HG03064 (cell line): ENCODE measurements around the gene SLC5A10.
"Not testable (repeated sequence)": the region's sequence is repeated elsewhere in the genome, so short reads cannot be mapped to it uniquely, and the experiment has no call there.

Source experiments
- ATAC-seq: cut with Tn5 transposase; IDR thresholded peaks from one replicate; pipeline ENCODE4 v1.9.1; 2021; ENCODE audit warnings: low read depth; ENCODE audit not compliant: unreplicated experiment

Gene SLC5A10

DNA sequence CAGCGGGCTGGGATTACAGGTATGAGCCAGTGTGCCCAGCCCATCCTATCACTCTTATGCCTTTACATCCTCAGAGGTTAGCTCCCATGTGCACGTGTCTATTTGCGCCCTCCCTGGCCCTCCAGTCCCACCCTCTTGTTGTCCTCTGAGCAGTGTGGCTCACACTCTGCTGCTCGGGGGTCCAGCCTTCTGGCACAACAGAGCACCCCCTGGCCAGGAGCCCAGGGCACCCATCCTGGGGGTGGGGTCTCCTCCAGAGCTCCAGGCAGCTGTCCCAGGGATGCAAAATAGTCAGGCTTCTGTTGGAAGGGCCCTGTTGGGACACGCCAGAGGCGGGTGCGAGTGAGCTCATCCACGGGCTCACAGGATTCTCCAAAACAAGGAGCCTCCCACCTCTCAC lies 64.3 kb downstream of the SLC5A10 start:
- no peak for ATAC-seq

DNA sequence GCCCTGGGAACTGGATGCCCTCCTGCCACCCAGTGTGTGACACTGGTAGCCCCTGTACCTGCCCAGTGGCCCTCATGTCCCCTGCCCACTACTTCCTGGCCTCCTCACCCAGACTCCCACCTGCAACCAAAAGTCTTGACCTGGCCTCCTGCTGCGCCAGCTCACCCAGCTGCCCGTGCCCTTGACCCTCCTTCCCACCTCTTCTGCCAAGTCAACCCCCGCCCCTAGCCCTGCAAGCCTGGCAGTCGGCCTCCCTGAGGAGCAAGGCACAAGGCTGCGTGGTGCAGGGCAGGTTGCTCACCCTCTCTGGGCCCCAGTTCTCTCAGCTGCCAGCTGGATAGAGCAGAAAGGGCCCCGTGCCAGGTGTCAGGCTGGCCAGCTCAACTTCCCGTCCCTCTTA lies 64.9 kb downstream of the SLC5A10 start:
- no peak for ATAC-seq

DNA sequence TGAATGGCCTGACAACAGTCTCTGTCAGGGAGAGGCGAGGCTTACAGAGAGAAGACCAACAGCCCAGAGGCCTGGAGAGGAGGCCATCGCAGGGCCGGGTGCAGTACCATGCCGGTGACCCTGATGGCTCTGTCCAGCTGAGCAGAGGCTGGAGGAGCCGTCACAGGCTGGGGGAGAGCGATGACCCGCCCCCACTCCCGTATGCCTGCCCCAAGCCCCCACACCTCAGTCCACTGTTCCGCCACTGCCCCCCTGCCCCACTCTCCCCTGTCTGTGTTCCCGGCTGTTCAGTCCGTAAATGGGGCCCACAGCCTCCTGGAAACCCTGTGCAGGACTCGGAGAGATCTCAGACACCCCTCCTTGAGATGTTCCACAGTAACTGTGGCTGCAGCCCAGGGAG lies 65.4 kb downstream of the SLC5A10 start:
- ATAC-seq = no peak

DNA sequence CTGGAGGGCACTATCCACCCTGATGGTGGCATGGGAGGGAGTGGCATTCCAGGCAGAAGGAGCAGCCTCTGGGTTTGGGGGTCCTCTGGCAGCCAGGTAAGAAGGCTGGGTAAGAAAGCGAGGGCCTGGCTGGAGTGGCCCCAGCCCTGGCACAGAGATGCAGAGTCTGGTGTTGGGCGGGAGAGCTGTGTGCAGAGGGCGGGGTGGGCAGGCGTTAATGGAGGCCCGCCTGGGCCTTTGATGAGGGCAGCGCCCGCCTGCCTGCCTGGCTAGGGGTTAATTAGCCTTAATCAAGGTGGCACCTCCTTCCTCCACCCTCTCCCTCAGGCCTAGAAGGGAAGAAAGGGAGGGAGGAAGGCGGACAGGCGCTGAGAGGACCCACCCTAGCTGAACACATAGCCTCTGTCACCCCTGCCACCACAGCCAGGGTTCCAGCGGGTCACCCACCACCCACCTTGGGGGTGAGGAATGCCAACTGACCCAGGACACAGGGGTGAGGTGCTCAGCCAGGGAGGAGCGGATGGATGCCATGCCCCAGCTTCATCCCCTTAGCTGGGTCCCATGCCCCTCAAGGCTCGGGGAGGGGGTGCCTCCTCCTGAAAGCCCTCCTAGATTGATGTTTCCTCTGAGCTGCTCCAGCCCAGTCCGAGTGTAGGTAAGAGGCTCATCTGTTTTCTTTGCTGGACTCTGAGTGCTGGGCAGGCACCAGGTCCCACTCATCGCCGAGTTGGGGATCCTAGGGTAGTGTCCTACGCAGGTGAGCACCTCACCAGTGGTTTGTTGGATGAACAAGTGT lies 66.0 kb downstream of the SLC5A10 start:
- no peak for ATAC-seq

DNA sequence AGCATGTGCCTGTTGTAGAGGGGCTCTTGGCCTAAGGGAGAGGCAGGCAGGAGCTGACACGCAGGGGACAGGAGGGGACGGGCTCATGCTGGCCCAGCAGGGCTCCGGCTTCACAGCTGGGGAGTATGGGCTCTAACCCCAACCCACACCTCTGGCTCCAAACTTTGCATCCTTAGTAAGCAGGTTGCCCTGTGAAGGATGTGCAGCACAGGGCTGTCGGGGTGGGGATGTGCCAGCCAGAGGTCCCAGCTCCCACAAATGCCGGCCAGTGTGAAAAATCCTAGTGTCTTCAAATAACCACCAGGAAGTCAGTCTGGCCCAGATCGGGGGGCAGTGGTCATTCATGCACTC lies 66.6 kb downstream of the SLC5A10 start:
- ATAC-seq = no peak

DNA sequence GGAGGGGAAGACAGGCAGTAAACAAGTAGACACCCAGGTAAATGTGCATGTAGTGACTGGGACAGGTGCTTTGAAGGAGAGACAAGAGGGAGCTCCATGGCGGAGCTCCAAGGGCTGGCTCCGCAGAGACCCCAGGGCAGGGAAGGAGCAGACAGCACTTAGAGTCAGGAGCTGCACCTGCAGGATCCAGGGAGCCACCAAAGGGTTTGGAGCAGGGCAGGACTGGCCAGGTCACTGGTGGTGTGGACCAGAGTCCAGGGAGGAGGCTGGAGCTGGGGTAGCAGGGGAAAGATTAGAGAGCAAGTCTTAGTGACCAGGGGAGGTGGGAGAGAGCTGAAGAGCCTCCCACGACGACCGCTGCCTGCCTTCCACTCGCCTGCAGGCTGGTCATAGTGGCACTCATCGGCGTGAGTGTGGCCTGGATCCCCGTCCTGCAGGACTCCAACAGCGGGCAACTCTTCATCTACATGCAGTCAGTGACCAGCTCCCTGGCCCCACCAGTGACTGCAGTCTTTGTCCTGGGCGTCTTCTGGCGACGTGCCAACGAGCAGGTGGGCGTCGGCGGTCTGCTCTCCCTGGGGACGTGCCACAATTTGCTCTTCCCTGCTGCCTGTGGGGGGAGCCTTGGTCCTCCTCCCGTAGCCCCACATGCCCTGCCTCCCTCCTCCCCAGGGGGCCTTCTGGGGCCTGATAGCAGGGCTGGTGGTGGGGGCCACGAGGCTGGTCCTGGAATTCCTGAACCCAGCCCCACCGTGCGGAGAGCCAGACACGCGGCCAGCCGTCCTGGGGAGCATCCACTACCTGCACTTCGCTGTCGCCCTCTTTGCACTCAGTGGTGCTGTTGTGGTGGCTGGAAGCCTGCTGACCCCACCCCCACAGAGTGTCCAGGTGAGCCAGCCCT lies 67.3 kb downstream of the SLC5A10 start:
- ATAC-seq = no peak

DNA sequence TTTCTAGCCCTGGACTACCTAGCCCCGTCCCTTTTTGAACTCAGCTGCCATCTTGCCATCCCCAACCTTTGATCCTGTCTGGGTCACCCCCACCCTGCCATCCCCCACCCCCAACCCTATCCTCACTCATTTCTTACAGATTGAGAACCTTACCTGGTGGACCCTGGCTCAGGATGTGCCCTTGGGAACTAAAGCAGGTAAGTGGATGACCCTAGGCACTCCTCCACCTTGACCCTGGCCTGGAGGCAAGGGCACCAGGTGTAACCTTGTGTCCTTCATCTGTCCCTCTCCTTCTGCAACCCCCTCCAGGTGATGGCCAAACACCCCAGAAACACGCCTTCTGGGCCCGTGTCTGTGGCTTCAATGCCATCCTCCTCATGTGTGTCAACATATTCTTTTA lies 68.1 kb downstream of the SLC5A10 start:
- ATAC-seq = no peak

DNA sequence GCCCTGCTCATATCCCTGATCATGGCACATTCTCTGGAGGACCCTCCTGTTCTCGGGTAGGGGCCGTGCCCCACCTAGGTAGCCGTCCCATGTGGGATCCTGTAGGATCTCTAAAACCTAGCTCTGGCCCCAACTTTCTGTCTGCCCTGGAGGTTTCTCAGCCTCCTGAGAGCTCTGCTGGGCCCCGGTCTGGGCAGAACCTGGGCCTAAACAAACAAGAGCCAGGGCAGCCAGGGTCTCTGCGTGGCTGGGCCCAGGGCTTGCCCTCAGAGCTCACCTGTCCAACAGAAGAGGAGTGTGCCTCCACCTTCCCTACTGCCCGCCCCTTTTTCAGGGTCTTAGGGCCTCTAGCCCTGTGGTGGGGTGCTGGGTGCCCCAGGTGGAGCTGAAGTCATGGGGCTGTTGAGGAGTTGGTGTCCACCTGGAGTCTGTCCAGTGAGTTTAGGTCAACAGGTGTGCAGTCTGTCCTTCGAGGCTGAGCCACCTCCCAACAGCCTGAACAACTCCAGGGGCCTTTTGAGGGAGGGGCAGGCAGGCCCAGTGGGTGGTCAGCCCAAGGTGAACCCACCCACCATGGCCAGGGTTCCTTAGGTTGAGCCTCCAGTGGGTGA lies 69.2 kb downstream of the SLC5A10 start:
- ATAC-seq = not testable (repeated sequence)

DNA sequence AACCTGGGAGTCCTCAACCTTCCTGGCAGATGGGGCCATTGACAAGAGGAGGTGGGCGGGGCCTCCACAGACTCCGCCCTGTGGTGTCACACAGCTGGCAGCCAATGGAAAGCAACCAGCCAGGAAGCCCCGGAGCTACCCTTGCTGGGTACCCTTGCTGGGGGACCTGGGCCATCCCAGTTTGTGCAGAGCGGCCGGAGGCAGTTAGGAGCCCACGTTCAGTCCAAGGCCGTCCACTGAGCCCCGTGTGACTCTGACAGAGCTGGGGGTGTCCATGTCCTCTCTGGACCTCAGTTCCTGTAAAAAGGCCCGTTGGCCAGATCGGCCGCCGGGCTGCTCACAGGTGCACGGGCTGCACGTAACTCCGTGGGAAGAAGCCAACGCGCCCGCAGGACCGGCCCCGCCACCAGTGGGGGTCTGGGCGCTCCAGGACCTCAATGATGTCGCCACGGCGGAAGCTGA lies 69.7 kb downstream of the SLC5A10 start:
- ATAC-seq = no peak

DNA sequence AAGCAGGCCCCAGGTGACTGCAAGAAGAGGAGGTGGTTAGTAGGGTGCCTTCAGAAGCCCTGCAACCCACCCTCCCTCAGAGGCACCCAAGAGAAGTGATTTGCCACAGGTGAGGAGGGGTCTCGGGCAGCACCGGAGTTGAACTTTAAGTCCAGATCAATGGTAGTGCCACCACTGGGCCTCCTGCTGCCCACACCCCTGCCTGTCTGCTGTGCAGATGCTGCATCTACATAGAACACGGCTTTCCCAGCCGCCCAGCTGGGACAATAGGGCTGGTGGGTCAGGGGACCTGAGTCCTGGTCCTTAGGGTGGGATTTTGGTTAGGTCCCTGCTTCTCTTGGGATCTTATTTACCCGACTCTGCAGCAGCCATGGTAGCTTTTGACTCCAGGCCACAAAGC lies 70.2 kb downstream of the SLC5A10 start:
- no peak for ATAC-seq

DNA sequence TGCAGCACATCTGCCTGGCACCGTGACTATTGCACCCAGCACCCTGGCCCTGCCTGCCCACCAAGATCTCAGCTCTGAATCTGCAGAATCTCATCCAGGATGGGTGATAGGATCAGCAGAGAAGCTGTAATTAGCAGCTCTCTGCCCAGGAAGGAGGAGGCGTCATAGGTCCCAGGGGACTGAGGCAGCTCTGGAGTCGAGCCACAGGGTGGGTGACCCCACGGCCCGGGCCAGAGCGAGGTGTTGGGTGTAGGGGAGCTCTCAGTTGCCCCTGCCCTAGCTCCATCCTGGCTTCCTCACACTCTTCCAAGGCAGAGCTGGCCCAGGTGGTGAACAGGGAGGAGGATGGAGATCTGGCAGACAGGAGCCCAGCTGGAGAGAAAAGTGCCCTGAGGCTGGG lies 70.8 kb downstream of the SLC5A10 start:
- ATAC-seq = no peak

DNA sequence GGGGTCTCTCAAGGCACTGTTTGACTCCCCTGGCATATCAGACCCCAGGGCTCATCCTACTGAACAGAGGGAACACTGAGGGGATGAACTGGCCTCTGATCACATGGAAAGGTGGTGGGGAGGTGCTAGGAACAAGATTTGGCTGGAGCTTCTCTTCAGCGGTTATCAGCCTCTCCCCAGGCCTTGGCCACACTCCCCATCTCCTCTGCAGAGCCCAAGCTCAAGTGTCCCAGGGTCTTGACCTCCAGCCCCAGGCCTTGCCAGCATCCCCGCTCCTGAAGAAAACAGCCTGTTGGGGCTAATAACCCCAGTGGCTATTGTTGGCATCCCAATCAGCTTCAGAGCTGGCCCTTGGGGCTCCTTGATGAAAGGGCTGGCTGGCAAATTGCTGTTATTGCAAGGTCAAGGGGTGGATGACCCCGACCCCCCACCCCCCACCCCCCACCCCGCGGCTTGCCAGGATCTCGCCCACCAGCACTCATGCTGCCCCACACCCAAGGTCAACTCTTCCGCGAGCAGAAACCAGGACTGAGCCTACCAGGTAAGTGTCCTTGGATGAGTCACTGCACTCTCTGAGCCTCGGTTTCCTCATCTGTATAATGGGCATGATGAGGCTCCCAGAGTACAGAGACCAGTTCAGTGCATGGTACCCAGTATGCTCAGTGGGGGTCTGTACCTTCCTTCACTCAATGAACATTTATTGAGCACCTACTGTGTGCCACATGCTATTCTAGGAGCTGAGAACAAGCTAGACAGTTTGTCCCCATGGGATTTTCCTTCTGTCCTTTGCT lies 71.4 kb downstream of the SLC5A10 start:
- ATAC-seq = no peak

DNA sequence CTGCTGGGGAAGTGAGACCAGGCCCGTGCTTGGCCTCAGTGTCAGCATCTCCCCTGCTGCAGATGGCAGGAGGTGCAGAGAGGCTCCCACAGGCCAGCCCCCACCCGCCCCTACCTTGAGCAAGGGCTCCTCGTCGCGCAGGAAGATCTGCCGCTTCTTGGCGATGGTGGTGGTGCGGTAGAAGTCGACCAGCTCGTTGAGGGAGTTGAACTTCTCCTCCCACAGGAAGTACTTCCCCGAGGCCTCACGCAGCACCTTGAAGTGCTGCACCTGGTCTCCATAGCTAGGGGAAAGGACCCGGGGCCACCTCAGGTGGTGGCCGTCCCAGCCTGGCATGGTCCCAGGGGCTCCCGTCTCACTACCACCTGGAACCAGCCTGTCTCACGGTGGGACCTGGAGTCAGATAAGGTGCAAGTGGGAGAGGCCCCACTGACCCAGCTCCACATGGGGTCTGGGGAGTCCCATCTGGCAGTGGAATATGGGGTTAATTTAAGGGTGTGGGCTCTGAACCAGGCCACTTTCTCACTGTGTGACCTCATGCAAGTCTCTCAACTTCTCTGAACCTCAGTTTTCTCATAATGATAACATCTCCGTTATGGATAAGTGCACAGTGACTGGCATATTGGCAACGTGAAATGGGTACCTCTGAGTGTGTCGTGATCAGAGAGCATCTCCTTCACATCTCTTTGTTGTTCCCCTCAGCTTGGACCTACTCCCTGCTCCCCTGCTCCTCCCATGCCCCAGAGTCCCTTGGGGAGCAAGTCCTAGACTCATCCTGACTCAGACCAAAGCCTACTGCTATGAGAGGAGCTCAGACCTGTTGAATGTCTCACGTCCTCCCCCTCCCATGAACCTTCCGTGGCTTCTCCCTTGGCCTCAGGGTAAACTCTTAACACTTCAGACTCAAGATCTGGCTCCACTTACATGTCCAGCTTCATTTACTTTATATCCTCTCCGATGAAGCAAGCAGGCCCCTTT lies 72.4 kb downstream of the SLC5A10 start:
- ATAC-seq = no peak

DNA sequence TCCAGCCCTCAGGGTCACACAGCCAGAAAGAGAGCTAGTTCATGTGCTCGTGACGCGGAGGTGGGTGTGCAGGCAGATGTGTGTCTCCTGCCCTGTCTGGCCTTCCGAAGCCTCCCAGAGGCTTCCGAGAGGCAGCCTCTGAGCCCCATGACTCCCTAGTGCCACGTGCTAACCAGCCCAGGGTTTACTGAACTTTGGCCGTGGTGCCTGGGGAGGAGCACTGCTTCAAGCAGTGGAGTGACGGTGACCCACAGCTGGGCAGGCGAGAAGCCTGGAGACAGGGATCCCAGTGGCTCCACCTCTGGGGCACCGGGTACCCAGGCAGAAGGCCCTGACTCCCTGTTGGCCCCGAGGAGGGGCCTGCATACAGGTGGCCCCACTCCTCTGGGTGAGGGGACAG lies 76.7 kb downstream of the SLC5A10 start:
- not testable (repeated sequence) for ATAC-seq

DNA sequence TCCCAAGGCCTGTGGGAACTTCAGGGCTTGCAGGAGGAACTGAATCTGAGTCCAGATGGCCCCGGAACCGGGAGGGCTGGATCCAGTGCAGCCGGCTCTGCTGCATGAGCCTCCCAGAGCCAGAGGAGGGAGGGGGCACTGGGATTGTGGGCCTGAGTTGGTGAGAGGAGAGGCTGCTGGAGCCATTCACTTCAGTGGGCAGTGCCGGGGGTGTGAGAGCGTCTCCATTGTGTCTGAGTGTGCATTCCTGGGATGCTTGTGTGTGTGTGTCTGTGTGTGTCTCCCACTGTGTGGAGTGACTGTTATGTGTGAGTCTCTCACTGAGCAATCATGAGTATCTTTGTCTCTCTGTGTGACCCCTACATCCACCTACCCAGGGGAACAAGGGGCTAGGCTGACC lies 77.8 kb downstream of the SLC5A10 start:
- not testable (repeated sequence) for ATAC-seq

DNA sequence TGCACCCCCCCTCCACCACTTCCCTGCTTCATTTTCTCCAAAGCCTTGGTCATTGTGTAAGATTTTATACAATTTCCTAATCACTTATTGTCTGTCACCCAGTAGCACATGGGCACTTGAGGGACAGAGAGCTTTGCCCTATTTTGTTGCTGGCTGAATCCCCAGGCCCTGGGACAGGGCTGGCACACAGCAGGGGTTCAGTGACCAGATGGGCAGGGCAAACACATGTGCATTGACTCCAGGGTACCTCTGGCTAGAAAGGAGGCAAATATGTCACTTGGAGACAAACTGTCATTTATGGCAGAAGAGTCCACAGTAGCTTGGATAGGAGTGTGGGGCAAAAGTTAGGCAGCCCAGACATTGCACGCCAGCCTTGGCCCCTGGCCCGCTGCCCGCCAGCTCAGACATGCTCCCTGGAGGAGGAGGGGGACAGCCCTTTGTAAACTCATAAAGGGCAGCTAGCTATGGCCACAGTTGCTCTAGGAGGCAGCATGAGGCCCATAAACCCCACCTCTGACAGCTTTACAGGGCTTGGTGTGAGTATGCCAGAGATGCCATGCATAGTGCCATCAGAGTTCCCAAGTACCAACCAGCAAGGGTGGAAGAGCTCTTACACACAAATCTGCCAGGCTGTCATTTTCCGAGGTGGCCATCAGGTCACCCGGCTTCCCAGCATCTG lies 78.9 kb downstream of the SLC5A10 start:
- not testable (repeated sequence) for ATAC-seq

DNA sequence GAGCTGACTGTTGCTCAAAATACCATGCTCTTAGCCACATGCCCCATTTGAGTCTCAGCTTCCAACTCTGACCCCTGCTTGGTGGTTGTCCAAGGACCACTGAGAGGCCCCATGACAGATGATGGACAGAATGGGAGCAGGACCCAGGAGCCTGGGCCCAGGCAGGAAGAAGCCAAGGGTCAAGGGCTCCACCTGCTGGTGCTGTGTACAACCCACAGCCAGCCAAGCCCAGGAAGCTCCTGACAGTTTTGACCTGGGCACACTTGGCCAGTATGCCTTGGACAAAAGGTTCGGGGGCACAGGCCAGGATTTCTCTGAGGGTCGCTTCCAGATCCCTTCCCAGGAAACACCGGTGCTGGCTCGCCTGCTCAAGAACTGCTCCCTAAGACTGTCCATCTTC lies 79.8 kb downstream of the SLC5A10 start:
- ATAC-seq = not testable (repeated sequence)

DNA sequence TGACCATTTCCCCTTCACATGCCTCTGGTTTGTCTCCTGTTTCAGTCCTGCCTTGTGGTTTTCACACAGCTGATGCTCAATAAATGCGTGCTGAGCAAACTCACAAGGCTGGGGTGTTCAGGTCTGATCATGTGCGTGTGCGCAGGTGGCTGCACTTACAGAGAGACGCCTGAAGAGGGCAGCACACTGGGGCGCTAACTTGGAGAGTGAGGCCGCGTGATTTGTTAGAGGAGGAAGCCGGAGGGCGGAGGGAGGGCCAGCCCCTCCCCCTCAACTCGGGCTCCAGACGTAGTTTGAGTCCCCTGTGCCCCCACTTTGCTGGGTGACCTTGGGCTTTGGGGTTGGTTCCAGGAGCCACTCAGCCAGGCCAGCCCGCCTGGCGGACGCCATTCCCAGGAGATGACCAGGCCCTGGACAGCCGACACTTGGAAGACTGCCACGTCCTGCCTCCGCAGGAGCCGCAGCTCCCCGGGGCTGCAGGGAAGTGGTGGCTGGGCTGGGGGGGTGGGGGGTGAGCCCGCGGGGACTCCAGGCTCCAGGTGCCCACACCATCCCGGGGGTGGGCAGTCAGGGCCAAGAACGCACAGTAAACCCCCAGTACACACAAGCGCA lies 80.5 kb downstream of the SLC5A10 start:
- not testable (repeated sequence) for ATAC-seq
